Smooth muscle cell of the umbilical artery (primary cell): ENCODE measurements around the gene ABL1. TPM values are rescaled to one million over a fixed set of nuclear protein-coding genes. Genes with fewer than 3 reads are reported as not detected.

Experiments used
- total RNA-seq: library from RNA; depleted of rRNA; stranded (reverse); fragments of >200 nt; gene quantifications from 2 replicates; pipeline ENCODE4 v1.2.3, GENCODE V29; 2014

The ABL1 gene
- total RNA-seq, result 55.2 and 116 TPM in 2 replicates

DNA sequence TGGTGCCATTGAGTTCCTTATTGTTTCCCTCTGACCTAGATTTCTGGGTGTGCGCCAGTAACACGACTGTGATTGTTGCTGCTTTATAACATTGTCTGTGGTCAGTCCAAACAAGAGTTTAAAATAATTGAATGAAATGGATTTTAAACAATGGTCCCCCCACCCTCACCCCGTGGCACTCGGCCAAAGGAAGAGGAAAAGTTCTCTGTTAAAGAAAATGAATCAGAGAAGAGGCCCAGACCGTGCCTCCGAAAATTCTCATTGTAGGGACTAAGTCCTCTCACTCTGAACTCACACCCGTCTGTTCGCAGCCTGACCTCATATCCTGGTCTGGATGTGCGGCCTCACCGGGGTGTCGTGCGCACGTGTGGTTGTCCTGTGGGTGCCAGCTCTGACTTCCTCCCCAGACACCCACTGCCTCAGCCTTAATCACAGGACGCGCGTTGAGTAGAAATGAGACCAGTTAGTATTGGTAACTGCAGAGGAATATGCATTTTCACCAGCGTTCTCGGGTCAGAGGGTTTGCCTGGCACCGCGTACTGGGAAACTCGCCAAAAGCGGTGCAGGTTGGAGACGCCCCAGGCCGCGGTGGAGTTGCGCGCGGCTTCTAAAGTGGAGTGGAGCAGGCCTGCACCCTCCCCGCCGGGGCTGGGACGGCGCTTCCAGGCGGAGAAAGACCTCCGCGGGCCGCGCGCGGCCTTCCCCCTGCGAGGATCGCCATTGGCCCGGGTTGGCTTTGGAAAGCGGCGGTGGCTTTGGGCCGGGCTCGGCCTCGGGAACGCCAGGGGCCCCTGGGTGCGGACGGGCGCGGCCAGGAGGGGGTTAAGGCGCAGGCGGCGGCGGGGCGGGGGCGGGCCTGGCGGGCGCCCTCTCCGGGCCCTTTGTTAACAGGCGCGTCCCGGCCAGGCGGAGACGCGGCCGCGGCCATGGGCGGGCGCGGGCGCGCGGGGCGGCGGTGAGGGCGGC is at the start of gene ABL1:
Gene ABL1 (plus strand): TSS at position 884 of the 966 bp plus-strand sequence. CDS start 193 bp downstream, outside the sequence.

DNA sequence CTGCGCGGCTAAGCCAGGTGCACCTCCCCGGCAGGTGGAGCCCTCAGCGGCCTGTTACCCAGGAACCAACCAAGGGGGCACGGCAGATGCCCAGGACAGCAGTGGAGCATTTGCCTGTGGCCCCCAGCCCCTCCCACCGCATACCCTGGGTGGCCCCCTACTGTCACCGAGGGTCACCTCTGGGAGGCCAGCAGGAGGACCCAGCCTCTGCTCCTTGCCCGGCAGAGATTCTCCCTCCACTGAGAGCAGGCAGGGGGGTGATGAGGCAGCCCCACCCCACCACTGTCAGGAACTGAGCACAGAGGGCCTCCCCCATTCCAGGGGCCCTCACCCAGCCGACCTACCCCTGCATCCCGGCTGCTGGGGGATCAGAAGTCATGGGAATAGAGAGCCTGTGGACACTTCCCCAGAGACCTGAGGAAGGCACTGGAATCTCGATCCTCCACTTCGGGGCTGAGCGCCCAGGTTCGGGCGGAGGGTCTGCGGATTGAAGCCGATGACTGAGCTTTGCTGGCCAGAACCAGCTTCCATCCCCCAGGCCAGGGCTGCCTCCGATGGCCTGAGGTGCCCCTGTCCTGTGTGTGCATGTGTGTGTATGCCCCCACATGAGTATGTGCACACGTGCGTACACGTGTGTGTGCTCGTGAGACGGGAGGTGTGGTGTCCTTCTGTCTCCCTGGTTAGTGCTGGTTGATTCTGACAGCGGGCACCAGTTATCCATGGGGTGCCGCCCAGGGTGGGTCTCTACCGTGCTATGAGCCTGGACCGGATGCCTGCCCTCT is 61.4 kb downstream of the ABL1 start, which contains the start of gene QRFP:
Gene QRFP (minus strand): TSS at position 580 of the 782 bp plus-strand sequence. CDS start 2,974 bp downstream, outside the sequence.

Other genes with a start within 250 kb of the ABL1 start
- 0.09 TPM in 1 of 2 replicates, not detected in the other for gene PRDM12, start 170.7 kb upstream of the ABL1 start, total RNA-seq
- 21.7 and 36.5 TPM in 2 replicates for gene EXOSC2, start 141.5 kb upstream of the ABL1 start, total RNA-seq
- not detected in 2 replicates for gene QRFP, start 61.6 kb downstream of the ABL1 start, total RNA-seq
- 16.9 and 26.0 TPM in 2 replicates for gene FIBCD1, start 104.0 kb downstream of the ABL1 start, total RNA-seq
- under 0.01 and 0.05 TPM in 2 replicates for gene LAMC3, start 173.9 kb downstream of the ABL1 start, total RNA-seq